Retinal pigment epithelial cell (primary cell): ENCODE measurements around the gene DRG2.

Experiments used
- DNase-seq: peaks from one replicate; pipeline ENCODE4 v3.0.0-alpha.2; 2010; ENCODE audit warnings: low read depth
- H3K4me3 ChIP-seq: 2 replicates; pipeline ENCODE4 v1.5.1; 2011; ENCODE audit warnings: mild to moderate bottlenecking, low read length, control low read depth, moderate library complexity
- TF ChIP-seq, protein P1 (sequence below): conservative IDR thresholded peaks from 2 replicates; pipeline ENCODE4 v1.5.1; 2011; ENCODE audit warnings: low read depth, low read length, control low read depth, inconsistent platforms

Gene DRG2

DNA sequence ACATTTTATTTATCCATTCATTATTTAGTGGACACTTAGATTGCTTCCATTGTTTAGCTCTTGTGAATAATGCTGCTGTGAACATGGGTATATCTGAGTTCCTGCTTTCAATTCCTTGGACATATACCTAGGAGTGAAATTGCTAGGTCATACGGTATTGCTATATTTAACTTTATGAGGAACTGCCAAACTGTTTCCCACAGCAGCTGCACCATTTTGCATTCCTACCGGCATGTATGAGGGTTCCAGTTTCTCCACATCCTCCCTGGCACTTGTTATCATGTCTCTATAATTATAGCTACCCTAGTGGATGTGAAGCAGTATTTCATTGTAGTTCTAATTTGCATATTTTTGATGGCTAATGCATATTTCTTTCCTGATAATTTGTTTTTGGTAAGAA lies 23.7 kb upstream of the DRG2 start:
- TF ChIP-seq, protein P1, sequence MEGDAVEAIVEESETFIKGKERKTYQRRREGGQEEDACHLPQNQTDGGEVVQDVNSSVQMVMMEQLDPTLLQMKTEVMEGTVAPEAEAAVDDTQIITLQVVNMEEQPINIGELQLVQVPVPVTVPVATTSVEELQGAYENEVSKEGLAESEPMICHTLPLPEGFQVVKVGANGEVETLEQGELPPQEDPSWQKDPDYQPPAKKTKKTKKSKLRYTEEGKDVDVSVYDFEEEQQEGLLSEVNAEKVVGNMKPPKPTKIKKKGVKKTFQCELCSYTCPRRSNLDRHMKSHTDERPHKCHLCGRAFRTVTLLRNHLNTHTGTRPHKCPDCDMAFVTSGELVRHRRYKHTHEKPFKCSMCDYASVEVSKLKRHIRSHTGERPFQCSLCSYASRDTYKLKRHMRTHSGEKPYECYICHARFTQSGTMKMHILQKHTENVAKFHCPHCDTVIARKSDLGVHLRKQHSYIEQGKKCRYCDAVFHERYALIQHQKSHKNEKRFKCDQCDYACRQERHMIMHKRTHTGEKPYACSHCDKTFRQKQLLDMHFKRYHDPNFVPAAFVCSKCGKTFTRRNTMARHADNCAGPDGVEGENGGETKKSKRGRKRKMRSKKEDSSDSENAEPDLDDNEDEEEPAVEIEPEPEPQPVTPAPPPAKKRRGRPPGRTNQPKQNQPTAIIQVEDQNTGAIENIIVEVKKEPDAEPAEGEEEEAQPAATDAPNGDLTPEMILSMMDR, result no peak
- no peak for DNase-seq
- no peak overlapping the region for H3K4me3 ChIP-seq

DNA sequence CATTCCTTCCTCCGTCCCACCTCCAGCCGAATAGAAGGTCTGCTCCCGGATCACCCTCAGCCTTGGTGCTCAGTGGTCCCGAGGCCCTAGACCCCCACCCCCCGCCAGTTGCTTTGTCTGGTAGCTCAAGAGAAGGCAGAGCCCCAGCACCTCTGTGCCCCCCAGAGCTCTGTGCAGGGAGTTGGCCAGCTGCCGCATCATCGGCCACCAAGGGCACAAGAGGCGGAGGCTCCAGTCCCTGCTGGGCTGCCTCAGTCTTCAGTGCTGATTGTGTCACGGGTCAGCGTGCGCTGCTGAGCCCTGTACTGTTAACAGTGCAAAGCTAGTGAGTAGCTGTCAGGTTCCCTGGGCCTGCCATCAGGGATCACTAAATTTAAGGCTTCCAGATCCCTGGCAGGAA lies 22.2 kb upstream of the DRG2 start:
- no peak overlapping the region for H3K4me3 ChIP-seq
- DNase-seq, result no peak
- TF ChIP-seq, protein P1, result no peak

DNA sequence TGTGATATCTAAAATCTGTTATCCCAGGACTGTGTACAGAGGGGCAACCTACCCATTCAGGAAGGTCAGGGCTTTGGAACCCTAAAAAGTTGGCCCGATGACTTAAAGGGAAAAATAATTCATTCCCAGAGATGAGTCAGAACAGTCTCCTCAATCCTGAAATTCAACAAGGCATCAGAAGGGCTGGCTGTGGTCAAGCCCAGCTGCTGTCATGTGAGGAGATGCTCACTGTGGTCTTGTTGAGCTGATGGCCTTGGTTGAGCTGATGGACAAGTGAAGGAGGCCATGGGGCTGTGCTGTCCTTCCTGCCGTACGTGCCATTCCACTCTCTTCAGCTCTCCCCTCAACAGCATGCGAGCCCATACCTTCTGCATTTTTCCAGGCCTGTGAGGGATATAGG lies 20.9 kb upstream of the DRG2 start:
- no peak for DNase-seq
- TF ChIP-seq, protein P1, result no peak

DNA sequence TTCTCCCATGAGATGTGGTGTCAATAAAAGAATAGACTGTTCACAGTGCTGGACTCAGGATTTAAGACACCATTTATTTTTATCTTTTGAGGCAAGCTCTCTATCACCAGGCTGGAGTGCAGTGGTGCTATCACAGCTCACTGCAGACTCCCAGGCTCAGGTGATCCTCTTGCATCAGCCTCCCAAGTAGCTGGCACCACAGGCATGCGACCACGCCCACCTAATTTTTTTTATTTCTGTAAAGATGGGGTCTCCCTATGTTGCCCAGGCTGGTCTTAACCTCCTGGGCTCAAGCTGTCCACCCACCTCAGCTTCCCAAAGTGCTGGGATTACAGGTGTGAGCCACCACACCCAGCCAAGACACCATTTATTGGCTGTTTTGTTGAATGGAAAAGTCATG lies 18.6 kb upstream of the DRG2 start:
- no peak overlapping the region for H3K4me3 ChIP-seq
- no peak for DNase-seq
- TF ChIP-seq, protein P1, result no peak

More for the DNA sequence above, 20.9 kb upstream of the DRG2 start:
- H3K4me3 ChIP-seq, result no peak overlapping the region

DNA sequence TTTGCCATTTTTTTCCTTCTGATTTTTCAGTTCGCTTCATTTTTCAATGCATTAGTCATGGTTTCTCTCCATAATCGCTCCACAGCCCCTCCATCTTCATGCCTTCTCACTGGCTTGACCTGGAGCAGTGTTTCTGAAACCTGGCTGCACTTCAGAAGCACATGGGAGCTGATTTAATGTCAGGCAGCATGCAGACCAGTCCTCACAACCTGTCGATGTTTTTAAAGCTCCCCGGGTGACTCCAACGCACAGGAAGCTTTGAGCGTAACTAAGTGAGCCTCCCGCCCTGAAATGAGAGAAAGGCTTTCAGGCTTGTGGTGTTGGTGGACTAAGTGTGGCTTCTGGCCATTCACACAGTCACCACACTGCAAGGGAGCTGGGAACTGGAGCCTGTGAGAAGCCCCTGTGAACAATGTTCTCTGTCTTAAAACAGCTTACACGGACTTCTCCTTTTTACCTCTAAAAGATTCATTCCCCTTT lies 16.8 kb upstream of the DRG2 start:
- TF ChIP-seq, protein P1, result no peak
- H3K4me3 ChIP-seq, result peak overlapping the region; percentile 12

DNA sequence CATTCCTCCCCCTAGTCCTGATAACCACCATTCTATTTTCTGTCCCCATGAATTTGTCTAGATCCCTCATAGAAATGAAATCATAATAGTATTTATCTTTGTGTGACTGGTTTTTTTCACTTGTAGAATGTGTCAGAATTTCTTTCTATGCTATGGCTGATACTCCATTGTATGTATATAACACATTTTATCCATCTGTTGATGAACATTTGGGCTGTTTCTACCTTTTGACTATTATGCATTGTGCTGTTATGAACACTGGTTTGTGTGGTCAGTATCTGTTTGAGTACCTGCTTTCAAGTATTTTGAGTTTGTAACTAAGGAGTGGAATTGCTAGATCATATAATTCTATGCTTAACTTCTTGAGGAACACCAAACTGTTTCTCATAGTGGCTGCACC lies 16.0 kb upstream of the DRG2 start:
- TF ChIP-seq, protein P1, result no peak
- no peak overlapping the region for H3K4me3 ChIP-seq
- DNase-seq, result no peak

More for the DNA sequence above, 16.8 kb upstream of the DRG2 start:
- DNase-seq, result peak; percentile 12

DNA sequence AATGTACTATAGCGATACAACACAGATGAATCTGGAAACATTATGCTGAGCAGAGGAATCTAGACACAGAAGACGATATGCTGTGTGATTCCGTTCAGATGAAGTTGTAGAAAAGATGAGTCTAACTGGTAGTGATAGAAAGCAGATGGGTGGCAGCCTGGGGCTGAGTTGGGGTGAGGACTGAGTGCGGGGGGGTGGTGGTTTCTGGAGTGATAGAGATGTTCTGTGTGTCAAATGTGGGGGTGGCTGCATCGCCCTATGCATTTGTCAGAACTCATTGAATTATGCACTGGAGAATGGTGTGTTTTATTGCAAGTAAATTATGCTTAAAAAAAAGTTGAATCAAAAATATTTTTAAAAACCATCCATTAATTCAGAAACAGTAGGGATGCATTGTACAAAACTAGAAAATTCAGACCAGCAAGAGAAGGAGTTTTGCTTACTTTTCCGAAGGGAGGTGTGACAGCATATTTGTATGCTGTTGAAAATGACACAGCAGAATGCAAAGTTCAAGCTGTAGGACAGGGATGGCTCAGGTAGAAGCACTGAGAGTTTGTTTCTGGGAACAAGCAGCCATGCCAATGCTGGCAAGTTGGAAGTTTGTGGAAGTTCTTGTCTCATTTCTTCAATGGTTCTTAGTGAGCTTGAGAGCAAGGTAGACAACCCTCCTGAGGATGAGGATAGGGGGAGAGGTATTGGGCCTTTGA lies 13.0 kb upstream of the DRG2 start:
- DNase-seq, result no peak
- H3K4me3 ChIP-seq, result no peak overlapping the region
- TF ChIP-seq, protein P1, result no peak
